Suprapubic skin (tissue), 4 donors: ENCODE data around the gene PODN.

ENCODE experiments used
- CTCF ChIP-seq, 2 donors: fragments of 200-600 bp in 1 of 2; fragments of 450-650 bp in 1 of 2; sonication (generic) in 1 of 2; IDR thresholded peaks; one replicate each; pipeline ENCODE4 v1.5.1; 2016 to 2019; ENCODE audit warnings: antibody characterized with exemption in 2 of 2, mild to moderate bottlenecking in 1 of 2, moderate library complexity in 1 of 2
- POLR2A ChIP-seq, 2 donors: fragments of 450-650 bp; IDR thresholded peaks; one replicate each; pipeline ENCODE4 v1.6.1; 2017; ENCODE audit warnings: antibody characterized with exemption in 2 of 2, mild to moderate bottlenecking in 2 of 2, moderate library complexity in 2 of 2
- POLR2AphosphoS5 ChIP-seq, 3 donors: sonication (generic); formaldehyde crosslinking; IDR thresholded peaks; one replicate each; pipeline ENCODE4 v1.6.1; 2017; ENCODE audit warnings: antibody characterized with exemption in 3 of 3

GRCh38 chr1:53133261-53134041 is 71.4 kb downstream of the PODN start:
- TF ChIP-seq CTCF (IDR thresholded peaks at IDR 0.05): no peak
- no peak for TF ChIP-seq POLR2A (IDR thresholded peaks at IDR 0.05)
- TF ChIP-seq POLR2AphosphoS5 (IDR thresholded peaks at IDR 0.05): no peak
